HG02852 (cell line): ENCODE results near the gene GADD45A.
A peak's percentile ranks its signal among the peaks of the same experiment; 100 is the strongest.

Source experiments
- ATAC-seq: cut with Tn5 transposase; IDR thresholded peaks from one replicate; pipeline ENCODE4 v1.9.1; 2021; ENCODE audit warnings: mild to moderate bottlenecking, moderate library complexity; ENCODE audit not compliant: unreplicated experiment

The GADD45A gene

GRCh38 chr1:67687649-67688048 is 2.6 kb downstream of the GADD45A start:
- ATAC-seq = no peak

GRCh38 chr1:67688526-67689219 is 3.7 kb downstream of the GADD45A start:
- ATAC-seq = no peak

- ATAC-seq = no peak
Measured at GRCh38 chr1:67689267-67690017, 4.4 kb downstream of the GADD45A start.

GRCh38 chr1:67690018-67690363 is 5.0 kb downstream of the GADD45A start:
- ATAC-seq = no peak

DNA sequence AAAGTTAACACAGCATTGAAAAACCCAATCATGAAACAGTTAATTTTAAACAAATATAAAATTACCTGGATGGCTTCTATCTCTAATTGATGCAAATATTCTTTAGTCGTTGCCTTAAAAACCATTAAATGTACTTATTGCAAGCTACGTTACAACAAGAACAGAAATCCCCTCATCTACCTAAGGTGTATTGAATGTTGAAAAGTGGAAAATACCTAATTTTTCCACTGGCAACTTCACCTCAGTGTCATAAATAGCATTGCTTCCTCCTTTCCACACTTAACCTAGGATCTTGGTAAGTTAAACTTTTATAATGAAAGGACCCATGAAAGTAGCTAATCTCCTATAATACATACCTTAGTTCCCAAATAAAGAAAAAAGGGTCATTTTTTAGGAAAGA is 5.4 kb downstream of the GADD45A start:
- ATAC-seq = no peak

DNA sequence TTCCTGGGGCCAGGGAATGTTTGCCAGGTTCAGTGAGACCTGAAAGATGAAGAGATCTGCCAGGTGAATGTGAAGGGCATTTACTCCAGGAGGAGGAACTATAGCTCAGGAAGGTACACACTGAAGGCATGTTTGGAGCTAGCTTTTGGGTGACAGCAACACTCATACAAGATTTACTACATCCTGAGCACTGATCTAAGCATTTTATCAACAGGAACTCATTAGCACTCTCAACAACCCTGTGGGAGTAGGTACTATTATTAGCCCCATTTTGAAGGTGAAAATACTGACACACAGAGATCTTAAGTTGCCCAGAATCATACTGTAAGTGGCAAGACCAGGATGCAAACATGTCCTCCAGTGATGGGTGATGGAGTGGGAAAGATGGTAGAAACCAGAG is 6.7 kb downstream of the GADD45A start:
- no peak for ATAC-seq

GRCh38 chr1:67695963-67696362 is 11.0 kb downstream of the GADD45A start:
- ATAC-seq = no peak

- ATAC-seq = no peak
Measured at GRCh38 chr1:67696708-67697107, 11.7 kb downstream of the GADD45A start.

DNA sequence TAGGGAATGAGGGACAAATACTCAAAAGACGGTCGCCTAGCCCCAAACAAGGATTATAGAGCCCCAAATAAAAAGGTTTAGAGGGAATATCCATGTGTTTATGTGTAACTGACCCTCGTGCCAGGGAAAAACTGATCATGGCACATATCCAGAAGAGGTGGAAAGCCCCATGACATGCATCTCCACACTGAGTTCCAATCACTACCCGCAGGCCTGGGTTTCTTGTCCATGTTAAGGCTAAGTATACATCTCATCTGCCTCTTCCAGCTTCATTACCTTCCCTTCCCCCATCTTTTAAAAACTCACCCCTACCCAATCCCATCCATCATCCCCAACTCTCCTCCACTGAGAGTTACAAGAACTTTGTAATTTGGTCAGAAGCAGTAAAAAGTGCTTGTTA is 15.2 kb downstream of the GADD45A start:
- ATAC-seq = no peak

DNA sequence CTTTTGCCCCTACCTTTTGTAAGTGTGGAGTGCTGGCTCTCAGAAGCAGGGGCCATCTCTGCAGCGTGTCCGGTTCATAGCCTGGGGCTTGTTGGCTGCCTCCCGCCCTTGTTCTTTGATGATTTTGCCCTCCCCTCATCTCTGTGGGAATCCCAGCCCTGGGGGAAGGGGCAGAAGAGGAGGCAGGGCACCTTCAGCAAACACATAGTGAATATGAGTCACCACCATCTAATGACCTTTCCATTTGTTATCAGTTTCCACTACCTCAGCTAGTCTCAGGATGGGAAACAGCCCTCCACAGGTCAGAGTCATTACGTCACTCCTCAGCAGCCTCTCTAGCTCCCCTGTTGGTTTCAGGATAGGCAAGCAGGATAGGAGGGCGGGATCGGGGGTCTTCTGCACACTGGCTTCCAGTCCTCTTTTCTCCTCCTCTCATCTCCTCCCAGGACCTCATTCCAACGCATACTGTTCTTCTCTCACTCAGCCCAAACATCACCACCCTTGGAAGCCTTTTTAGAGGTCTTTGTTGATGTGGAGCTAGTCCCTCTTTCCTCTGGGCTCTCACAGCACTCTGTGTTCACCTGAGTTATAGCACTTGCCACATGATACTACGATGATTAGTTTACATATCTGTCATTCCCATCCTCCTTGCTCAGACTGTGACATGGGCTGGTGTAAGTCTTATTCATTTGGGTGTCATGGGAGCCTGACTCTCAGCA is 15.8 kb downstream of the GADD45A start:
- ATAC-seq = no peak

GRCh38 chr1:67701876-67702275 is 16.9 kb downstream of the GADD45A start:
- no peak for ATAC-seq

- no peak for ATAC-seq
Measured at GRCh38 chr1:67704351-67704750, 19.4 kb downstream of the GADD45A start.

- ATAC-seq = no peak
Measured at GRCh38 chr1:67705735-67706453, 20.9 kb downstream of the GADD45A start.

DNA sequence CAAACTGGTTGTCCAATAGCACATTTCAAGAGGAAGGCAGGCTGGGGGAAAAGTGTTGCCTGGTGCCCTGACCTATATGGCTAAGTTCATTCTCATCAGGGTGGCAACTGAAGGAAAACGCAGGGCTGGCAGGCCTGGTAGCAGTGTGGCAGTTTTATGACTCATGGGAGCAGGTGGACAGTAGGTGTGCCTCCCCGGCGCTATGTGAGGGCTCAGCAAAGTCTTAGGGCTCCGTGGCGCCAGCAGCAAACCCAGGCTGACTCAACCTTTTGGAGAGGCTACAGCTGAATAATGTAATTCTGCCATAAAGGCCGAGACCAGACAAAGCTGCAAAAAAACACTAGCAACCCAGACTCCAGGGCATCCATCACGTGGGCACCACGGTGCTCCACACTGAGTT is 23.6 kb downstream of the GADD45A start:
- ATAC-seq = no peak

DNA sequence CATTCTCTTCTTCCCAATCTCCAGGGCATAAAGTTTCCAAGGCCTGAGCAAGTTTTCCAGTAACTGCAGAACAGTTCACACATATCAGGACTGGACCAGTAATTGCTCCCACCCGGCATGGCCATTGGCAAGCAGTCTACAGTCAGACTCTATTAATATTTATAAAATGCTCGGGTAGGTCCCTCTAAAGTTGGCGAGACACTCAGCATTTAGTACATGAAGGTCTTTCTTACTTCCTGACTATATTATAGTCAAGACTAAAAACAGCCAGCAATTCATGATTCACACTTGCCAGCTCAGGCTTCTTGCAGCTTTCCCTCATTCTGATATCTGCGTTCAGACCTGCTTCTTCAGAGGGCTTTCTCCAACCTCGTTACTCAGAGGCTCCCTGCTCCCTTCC is 25.4 kb downstream of the GADD45A start:
- no peak for ATAC-seq

GRCh38 chr1:67711158-67711854 is 26.3 kb downstream of the GADD45A start:
- no peak for ATAC-seq

DNA sequence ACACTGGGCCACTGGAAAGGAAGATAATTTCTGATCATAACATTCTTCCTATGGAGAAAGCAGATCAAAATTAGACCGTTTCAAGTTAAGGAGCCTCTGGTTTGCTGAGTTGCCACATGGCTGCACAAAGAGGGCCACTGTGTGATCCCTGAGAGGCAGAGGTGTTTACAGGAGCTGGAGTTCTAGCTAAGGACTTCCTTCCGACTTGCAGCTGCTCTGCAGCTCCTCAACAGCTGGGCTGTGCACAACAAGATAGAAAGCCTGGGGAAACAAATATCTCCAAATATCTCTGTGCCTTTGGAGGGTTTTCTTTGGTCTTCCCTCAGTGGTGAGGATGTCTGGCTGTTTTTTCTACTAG is 26.8 kb downstream of the GADD45A start:
- peak; percentile 65 for ATAC-seq

- no peak for ATAC-seq
Measured at GRCh38 chr1:67713057-67713846, 28.3 kb downstream of the GADD45A start.

DNA sequence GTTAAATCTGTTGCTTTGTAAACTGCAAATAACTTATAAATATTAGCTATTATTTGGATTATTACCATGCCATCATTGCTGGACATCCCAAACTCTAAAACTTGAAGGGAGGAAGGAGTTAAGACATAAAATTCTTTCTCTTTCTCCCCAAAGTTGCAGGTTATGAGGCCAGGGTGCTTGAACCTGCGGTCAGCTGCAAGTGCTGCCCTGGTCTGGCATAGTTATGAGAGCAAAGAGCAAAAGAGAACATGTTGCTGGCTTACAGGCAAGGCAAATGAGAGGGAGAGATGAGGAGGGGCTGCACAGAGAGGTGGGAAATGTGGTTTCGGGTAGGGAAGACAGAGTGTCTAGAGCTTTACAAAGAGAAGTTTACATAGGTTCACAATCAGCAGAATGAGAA is 30.8 kb downstream of the GADD45A start:
- ATAC-seq = no peak

- ATAC-seq = no peak
Measured at GRCh38 chr1:67716800-67717199, 31.8 kb downstream of the GADD45A start.
